ENCODE measurements around the gene CEP85. TPM values are rescaled to one million over a fixed set of nuclear protein-coding genes. Genes with fewer than 3 reads are reported as not detected.
"Not testable (repeated sequence)": the region's sequence is repeated elsewhere in the genome, so short reads cannot be mapped to it uniquely, and the experiment has no call there.

The CEP85 gene
- total and polyA plus RNA-seq, 9 of the 15 experiments (the other 6 are each of a cell fraction or from before 2014, with no cell fraction given) = 42.1 to 140 (median 92.6) TPM

DNA sequence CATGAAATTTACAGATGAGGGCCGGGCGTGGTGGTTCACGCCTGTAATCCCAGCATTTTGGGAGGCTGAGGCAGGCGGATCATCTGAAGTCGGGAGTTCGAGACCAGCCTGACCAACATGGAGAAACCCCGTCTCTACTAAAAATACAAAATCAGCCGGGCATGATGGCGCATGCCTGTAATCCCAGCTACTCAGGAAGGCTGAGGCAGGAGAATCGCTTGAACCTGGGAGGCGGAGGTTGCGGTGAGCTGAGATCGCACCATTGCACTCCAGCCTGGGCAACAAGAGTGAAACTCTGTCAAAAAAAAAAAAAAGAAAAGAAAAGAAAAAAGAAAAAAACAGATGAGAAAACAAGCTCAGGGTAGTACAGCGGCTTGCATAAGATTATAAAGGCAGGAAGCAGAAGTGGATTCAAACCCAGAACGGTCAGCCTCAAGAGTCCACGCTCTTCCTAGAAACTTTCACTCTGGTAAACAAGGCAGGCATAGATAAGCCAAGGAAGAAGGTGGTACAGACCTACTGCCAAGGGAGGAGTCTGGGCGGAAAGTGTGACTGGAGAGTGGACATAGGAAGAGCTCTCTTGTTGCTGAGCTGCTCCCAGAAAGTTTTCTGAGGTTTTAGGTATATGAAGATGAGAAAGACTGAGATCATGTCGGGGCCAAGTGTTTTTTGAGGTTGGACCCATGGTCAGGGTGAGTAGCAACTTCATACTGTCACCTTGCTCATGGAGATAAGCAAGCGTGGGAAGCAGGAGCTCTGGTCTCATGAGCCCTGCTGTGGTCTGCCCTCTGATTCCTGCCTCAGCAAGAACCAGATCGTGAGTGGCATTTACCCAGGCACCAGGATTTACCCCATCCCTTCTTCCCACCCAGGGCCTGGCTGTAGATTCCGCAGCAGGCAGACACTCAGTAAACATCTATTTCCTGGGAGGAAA is 74.2 kb downstream of the CEP85 start (continued):
- TF ChIP-seq, protein P1, sequence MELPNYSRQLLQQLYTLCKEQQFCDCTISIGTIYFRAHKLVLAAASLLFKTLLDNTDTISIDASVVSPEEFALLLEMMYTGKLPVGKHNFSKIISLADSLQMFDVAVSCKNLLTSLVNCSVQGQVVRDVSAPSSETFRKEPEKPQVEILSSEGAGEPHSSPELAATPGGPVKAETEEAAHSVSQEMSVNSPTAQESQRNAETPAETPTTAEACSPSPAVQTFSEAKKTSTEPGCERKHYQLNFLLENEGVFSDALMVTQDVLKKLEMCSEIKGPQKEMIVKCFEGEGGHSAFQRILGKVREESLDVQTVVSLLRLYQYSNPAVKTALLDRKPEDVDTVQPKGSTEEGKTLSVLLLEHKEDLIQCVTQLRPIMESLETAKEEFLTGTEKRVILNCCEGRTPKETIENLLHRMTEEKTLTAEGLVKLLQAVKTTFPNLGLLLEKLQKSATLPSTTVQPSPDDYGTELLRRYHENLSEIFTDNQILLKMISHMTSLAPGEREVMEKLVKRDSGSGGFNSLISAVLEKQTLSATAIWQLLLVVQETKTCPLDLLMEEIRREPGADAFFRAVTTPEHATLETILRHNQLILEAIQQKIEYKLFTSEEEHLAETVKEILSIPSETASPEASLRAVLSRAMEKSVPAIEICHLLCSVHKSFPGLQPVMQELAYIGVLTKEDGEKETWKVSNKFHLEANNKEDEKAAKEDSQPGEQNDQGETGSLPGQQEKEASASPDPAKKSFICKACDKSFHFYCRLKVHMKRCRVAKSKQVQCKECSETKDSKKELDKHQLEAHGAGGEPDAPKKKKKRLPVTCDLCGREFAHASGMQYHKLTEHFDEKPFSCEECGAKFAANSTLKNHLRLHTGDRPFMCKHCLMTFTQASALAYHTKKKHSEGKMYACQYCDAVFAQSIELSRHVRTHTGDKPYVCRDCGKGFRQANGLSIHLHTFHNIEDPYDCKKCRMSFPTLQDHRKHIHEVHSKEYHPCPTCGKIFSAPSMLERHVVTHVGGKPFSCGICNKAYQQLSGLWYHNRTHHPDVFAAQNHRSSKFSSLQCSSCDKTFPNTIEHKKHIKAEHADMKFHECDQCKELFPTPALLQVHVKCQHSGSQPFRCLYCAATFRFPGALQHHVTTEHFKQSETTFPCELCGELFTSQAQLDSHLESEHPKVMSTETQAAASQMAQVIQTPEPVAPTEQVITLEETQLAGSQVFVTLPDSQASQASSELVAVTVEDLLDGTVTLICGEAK (IDR thresholded peaks at IDR 0.05) = peak; percentile 55
- TF ChIP-seq, protein P1 (CRISPR knock-in tag; IDR thresholded peaks at IDR 0.05) = not testable (repeated sequence)
- TF ChIP-seq EGR1 (conservative IDR thresholded peaks at IDR 0.05) (peak; percentile 80), ZNF583 (CRISPR knock-in tag; IDR thresholded peaks at IDR 0.05) (peak; percentile 66; the same call in 1 of the 2 replicates), CEBPB (tag; IDR thresholded peaks at IDR 0.05) (peak; percentile 17; the same call in 1 of the 2 replicates), TEAD1 (CRISPR knock-in tag; IDR thresholded peaks at IDR 0.05) (peak in 1 of 2 experiments; percentile 27; a peak in 1 of 4 replicates), ZNF316 (IDR thresholded peaks at IDR 0.05) (peak; percentile 14; the same call in 1 of the 2 replicates), ZNF76 (CRISPR knock-in tag; IDR thresholded peaks at IDR 0.05; ENCODE audit: borderline replicate concordance) (peak; percentile 50; the same call in 1 of the 2 replicates), PRDM10 (IDR thresholded peaks at IDR 0.05; ENCODE audit: partially characterized antibody) (peak; percentile 64), THRAP3 (IDR thresholded peaks at IDR 0.05; ENCODE audit: borderline replicate concordance) (peak; percentile 99)
- TF ChIP-seq, protein P2, sequence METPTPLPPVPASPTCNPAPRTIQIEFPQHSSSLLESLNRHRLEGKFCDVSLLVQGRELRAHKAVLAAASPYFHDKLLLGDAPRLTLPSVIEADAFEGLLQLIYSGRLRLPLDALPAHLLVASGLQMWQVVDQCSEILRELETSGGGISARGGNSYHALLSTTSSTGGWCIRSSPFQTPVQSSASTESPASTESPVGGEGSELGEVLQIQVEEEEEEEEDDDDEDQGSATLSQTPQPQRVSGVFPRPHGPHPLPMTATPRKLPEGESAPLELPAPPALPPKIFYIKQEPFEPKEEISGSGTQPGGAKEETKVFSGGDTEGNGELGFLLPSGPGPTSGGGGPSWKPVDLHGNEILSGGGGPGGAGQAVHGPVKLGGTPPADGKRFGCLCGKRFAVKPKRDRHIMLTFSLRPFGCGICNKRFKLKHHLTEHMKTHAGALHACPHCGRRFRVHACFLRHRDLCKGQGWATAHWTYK (CRISPR knock-in tag; IDR thresholded peaks at IDR 0.05) = peak; percentile 70; the same call in 1 of the 2 replicates

Data from K562 (cell line).